K562 (cell line): Measurements from ENCODE around the gene SPINK4. TPM values are rescaled to one million over a fixed set of nuclear protein-coding genes. Genes with fewer than 3 reads are reported as not detected.

ENCODE experiments used
- CBFA2T2 ChIP-seq: fragments of 450-650 bp; conservative IDR thresholded peaks from 2 replicates; pipeline ENCODE4 v1.6.1; 2017; ENCODE audit warnings: mild to moderate bottlenecking
- CSDE1 ChIP-seq, 2 experiments: fragments of 450-650 bp; IDR thresholded peaks; 2 replicates each; pipeline ENCODE4 v1.6.1; 2016; ENCODE audit warnings: mild to moderate bottlenecking in 1 of 2
- EP400 ChIP-seq: fragments of 450-650 bp; IDR thresholded peaks from 2 replicates; pipeline ENCODE4 v1.6.1; 2017; ENCODE audit warnings: antibody characterized with exemption, mild to moderate bottlenecking, moderate library complexity
- EZH2 ChIP-seq: IDR thresholded peaks from 2 replicates; pipeline ENCODE4 v1.6.1; 2012; ENCODE audit warnings: low read depth, mild to moderate bottlenecking, inconsistent platforms, low read length, borderline replicate concordance
- FIP1L1 ChIP-seq: fragments of 200-400 bp; formaldehyde crosslinking; IDR thresholded peaks from 2 replicates; pipeline ENCODE4 v1.6.1; 2018; ENCODE audit warnings: mild to moderate bottlenecking, low read depth, low read length; ENCODE audit not compliant: poor library complexity, severe bottlenecking
- FOXA1 ChIP-seq: fragments of 450-650 bp; IDR thresholded peaks from 2 replicates; pipeline ENCODE4 v1.6.1; 2016; ENCODE audit warnings: mild to moderate bottlenecking, borderline replicate concordance
- FOXJ3 ChIP-seq: sonication (generic); formaldehyde crosslinking; IDR thresholded peaks from 2 replicates; pipeline ENCODE4 v1.4.0; 2020; ENCODE audit warnings: mild to moderate bottlenecking, missing genetic modification reagents
- MTA2 ChIP-seq: fragments of 450-650 bp; IDR thresholded peaks from 2 replicates; pipeline ENCODE4 v1.6.1; 2016; ENCODE audit warnings: low read depth
- MXI1 ChIP-seq: IDR thresholded peaks from 2 replicates; pipeline ENCODE4 v1.6.1; 2011; ENCODE audit warnings: low read depth, mild to moderate bottlenecking, improper control_type of control experiment, low read length
- NFATC3 ChIP-seq: fragments of 450-650 bp; IDR thresholded peaks from 2 replicates; pipeline ENCODE4 v1.6.1; 2017; ENCODE audit warnings: mild to moderate bottlenecking
- NFRKB ChIP-seq: fragments of 450-650 bp; IDR thresholded peaks from 2 replicates; pipeline ENCODE4 v1.6.1; 2016; ENCODE audit warnings: low read depth
- PML ChIP-seq: IDR thresholded peaks from 2 replicates; pipeline ENCODE4 v1.6.1; 2012; ENCODE audit warnings: low read length, inconsistent platforms
- POLR2B ChIP-seq: fragments of 450-650 bp; IDR thresholded peaks from 2 replicates; pipeline ENCODE4 v1.6.1; 2018; ENCODE audit warnings: low read depth; ENCODE audit not compliant: partially characterized antibody
- PURB ChIP-seq: sonication (generic); formaldehyde crosslinking; IDR thresholded peaks from 2 replicates; pipeline ENCODE4 v1.9.0; 2021; ENCODE audit warnings: low read depth, mild to moderate bottlenecking, missing genetic modification reagents
- RBM34 ChIP-seq: fragments of 200-400 bp; formaldehyde crosslinking; IDR thresholded peaks from 2 replicates; pipeline ENCODE4 v1.6.1; 2018; ENCODE audit warnings: low read length, borderline replicate concordance; ENCODE audit not compliant: insufficient read depth
- SAP30 ChIP-seq: fragments of 200-600 bp; sonication (generic); IDR thresholded peaks from 2 replicates; pipeline ENCODE4 v1.6.1; 2012; ENCODE audit warnings: borderline replicate concordance, low read depth, mild to moderate bottlenecking, moderate library complexity, low read length, control low read depth, inconsistent platforms; ENCODE audit not compliant: insufficient read depth, poor library complexity, severe bottlenecking
- TAF1 ChIP-seq: IDR thresholded peaks from 2 replicates; pipeline ENCODE4 v1.6.1; 2011; ENCODE audit warnings: mild to moderate bottlenecking, low read length, moderate library complexity; ENCODE audit not compliant: insufficient read depth, control insufficient read depth, severe bottlenecking; ENCODE audit errors: extremely low read depth
- TCF7 ChIP-seq: sonication (generic); IDR thresholded peaks from 2 replicates; pipeline ENCODE4 v1.6.1; 2016; ENCODE audit warnings: antibody characterized with exemption, borderline replicate concordance
- UBTF ChIP-seq, 2 experiments: IDR thresholded peaks; 2 replicates each; pipeline ENCODE4 v1.6.1; 2012; ENCODE audit warnings: improper control_type of control experiment in 2 of 2, low read depth in 2 of 2, low read length in 2 of 2, borderline replicate concordance in 1 of 2
- ZC3H4 ChIP-seq: sonication (generic); formaldehyde crosslinking; IDR thresholded peaks from 2 replicates; pipeline ENCODE4 v1.9.0; 2021; ENCODE audit warnings: missing genetic modification reagents, borderline replicate concordance
- ZFP1 ChIP-seq: fragments of 450-650 bp; formaldehyde crosslinking; IDR thresholded peaks from 2 replicates; pipeline ENCODE4 v1.4.0; 2020; ENCODE audit warnings: mild to moderate bottlenecking, mixed read lengths
- ZNF184 ChIP-seq: sonication (generic); formaldehyde crosslinking; IDR thresholded peaks from 2 replicates; pipeline ENCODE4 v1.5.0; 2020; ENCODE audit warnings: missing genetic modification reagents
- ZNF253 ChIP-seq: fragments of 250-450 bp; sonication (Bioruptor Pico); conservative IDR thresholded peaks from 2 replicates; pipeline ENCODE4 v1.6.1; 2021; ENCODE audit warnings: mild to moderate bottlenecking
- ZNF589 ChIP-seq: fragments of 200-800 bp; sonication (Bioruptor generic); IDR thresholded peaks from 2 replicates; pipeline ENCODE4 v1.6.1; 2016; ENCODE audit warnings: low read depth, missing genetic modification characterization, missing compliant biosample characterization
- polyA plus RNA-seq, 8 experiments: library from polyadenylated mRNA; depleted of rRNA in 4 of 8; stranded (reverse) in 5 of 8; unstranded in 3 of 8; fragments of >200 nt; fragmentation: Nextera tagmentation in 2 of 8; fragmentation: Illumina TruSeq in 1 of 8; extraction: Ambion mirVana in 2 of 8; extraction: Trizol in 1 of 8; gene quantifications; 2 replicates each; pipeline versions ENCODE4 v1.2.1 to v1.2.3, GENCODE V29; 2011 to 2014; ENCODE audit warnings: inconsistent platforms in 1 of 8, missing spikeins in 1 of 8
- total RNA-seq, 7 experiments: library from RNA; depleted of rRNA in 6 of 7; stranded (reverse); fragments of >200 nt in 6 of 7; fragmentation: Illumina TruSeq in 2 of 7; extraction: Trizol in 2 of 7; gene quantifications; 2 replicates each; pipeline versions ENCODE4 v1.2.1 to v1.2.3, GENCODE V29; 2011 to 2021; ENCODE audit warnings: low replicate concordance in 1 of 7
- TF ChIP-seq, protein P1 (sequence below): IDR thresholded peaks from 2 replicates; pipeline ENCODE4 v1.6.1; 2014; ENCODE audit warnings: antibody characterized with exemption

The SPINK4 gene
- total and polyA plus RNA-seq, 9 of the 15 experiments (the other 6 are each of a cell fraction or from before 2014, with no cell fraction given), result 0.74 to 5.5 (median 2.1) TPM; not detected in 2

DNA sequence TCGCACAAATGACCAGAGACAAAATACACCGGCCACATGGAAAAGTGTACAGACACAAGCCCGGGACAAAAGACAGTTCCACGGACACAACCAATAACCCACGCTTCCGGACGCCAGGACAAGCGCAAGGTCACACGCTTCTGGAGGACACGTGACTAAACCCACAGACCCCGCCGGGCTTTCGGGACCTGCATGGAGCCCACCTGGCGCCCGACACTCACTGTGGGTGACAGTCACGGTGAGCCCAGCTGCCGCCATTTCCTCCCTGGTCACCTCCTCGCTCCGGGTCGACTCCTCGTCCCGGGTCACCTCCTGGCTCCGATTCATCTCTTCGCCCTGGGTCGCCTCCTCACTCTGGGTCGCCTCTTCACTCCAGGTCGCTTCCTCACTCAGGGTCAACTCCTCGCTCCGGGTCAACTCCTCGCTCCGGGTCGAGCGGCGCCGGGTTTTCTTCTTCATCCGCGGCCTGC lies 24.1 kb downstream of the SPINK4 start (continued):
- TF ChIP-seq CSDE1 (IDR thresholded peaks at IDR 0.05), result no peak
- 0 out of 2 replicates have a peak, but pooled peaks have one; percentile 4 for TF ChIP-seq PML
- TF ChIP-seq ZC3H4 (CRISPR knock-in tag), result no peak
- TF ChIP-seq ZFP1, result no peak
- TF ChIP-seq TAF1, result peak; percentile 15
- TF ChIP-seq NFRKB, result peak; percentile 45; the same call in 1 of the 2 replicates
- peak; percentile 34 for TF ChIP-seq SAP30
- TF ChIP-seq CBFA2T2, result peak; percentile 35; the same call in 1 of the 2 replicates
- 0 out of 4 replicates have a peak, but pooled peaks of 1 of the 2 experiments have one; percentile 27 for TF ChIP-seq UBTF (IDR thresholded peaks at IDR 0.05; ENCODE audit: borderline replicate concordance in 1 of 2, low read depth in 2 of 2, low read length in 2 of 2)
- TF ChIP-seq EZH2, result no peak
- TF ChIP-seq FOXA1, result no peak
- no peak for TF ChIP-seq ZNF184 (CRISPR knock-in tag)
- TF ChIP-seq FIP1L1, result peak; percentile 29
- 0 out of 2 replicates have a peak, but pooled peaks have one; percentile 24 for TF ChIP-seq MXI1
- no peak for TF ChIP-seq POLR2B
- no peak for TF ChIP-seq ZNF253 (CRISPR knock-in tag)
- TF ChIP-seq TCF7, result no peak
- no peak for TF ChIP-seq ZNF589 (CRISPR knock-in tag)
- no peak for TF ChIP-seq RBM34
- no peak for TF ChIP-seq NFATC3
- TF ChIP-seq EP400, result peak; percentile 73
- TF ChIP-seq PURB, result no peak
- no peak for TF ChIP-seq MTA2
- no peak for TF ChIP-seq FOXJ3 (CRISPR knock-in tag)
- TF ChIP-seq, protein P1, sequence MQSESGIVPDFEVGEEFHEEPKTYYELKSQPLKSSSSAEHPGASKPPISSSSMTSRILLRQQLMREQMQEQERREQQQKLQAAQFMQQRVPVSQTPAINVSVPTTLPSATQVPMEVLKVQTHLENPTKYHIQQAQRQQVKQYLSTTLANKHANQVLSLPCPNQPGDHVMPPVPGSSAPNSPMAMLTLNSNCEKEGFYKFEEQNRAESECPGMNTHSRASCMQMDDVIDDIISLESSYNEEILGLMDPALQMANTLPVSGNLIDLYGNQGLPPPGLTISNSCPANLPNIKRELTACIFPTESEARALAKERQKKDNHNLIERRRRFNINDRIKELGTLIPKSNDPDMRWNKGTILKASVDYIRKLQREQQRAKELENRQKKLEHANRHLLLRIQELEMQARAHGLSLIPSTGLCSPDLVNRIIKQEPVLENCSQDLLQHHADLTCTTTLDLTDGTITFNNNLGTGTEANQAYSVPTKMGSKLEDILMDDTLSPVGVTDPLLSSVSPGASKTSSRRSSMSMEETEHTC, result no peak
